HG02642 (cell line): ENCODE results near the gene MINDY1.

Experiments
- ATAC-seq: cut with Tn5 transposase; IDR thresholded peaks from one replicate; pipeline ENCODE4 v1.9.1; 2021; ENCODE audit warnings: mild to moderate bottlenecking; ENCODE audit not compliant: unreplicated experiment, poor library complexity

The MINDY1 gene

GRCh38 chr1:150969626-150970025 is 37.1 kb downstream of the MINDY1 start:
- ATAC-seq, result no peak

- ATAC-seq, result no peak
Observed at GRCh38 chr1:150968491-150968890, 38.2 kb downstream of the MINDY1 start.

GRCh38 chr1:150967936-150968335 is 38.8 kb downstream of the MINDY1 start:
- no peak for ATAC-seq

GRCh38 chr1:150966011-150966410 is 40.7 kb downstream of the MINDY1 start:
- no peak for ATAC-seq

GRCh38 chr1:150965605-150966004 is 41.1 kb downstream of the MINDY1 start:
- no peak for ATAC-seq

GRCh38 chr1:150964164-150964489 is 42.6 kb downstream of the MINDY1 start:
- no peak for ATAC-seq

- no peak for ATAC-seq
Observed at GRCh38 chr1:150963321-150964163, 43.2 kb downstream of the MINDY1 start.

GRCh38 chr1:150961756-150962155 is 44.9 kb downstream of the MINDY1 start:
- no peak for ATAC-seq

GRCh38 chr1:150960646-150961045 is 46.1 kb downstream of the MINDY1 start:
- ATAC-seq, result no peak

GRCh38 chr1:150957666-150958065 is 49.0 kb downstream of the MINDY1 start:
- ATAC-seq, result no peak

GRCh38 chr1:150955280-150955679 is 51.4 kb downstream of the MINDY1 start:
- no peak for ATAC-seq

- ATAC-seq, result no peak
Observed at GRCh38 chr1:150954708-150955107, 52.0 kb downstream of the MINDY1 start.
